ENCODE data around the gene LTB4R.
"Not testable (repeated sequence)": the region's sequence is repeated elsewhere in the genome, so short reads cannot be mapped to it uniquely, and the experiment has no call there.

The LTB4R gene

DNA sequence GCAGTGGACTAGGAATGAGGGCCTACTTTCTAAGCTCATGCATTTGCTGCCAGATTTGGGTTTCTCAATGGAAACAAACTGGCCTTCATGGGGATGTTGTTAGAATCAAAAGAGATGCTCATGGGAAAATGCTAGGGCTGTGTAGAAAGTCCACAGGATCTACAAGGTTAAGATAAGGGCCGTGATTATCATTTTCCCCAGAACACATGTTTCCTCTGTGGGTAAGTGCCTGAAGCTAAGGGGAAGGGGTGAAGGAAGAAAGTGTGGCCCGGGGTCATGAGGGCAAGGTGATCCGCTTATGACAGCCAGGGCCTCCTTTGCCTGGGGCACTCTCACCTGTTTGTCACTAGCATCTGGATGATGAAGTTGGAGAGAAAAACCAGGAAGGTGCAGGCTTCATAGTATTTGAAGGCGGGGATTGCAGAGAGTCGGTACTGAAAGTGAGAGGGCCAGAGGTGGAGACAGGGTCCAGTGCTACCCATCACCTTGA lies 13.8 kb downstream of the LTB4R start:
- no peak for DNase-seq

DNA sequence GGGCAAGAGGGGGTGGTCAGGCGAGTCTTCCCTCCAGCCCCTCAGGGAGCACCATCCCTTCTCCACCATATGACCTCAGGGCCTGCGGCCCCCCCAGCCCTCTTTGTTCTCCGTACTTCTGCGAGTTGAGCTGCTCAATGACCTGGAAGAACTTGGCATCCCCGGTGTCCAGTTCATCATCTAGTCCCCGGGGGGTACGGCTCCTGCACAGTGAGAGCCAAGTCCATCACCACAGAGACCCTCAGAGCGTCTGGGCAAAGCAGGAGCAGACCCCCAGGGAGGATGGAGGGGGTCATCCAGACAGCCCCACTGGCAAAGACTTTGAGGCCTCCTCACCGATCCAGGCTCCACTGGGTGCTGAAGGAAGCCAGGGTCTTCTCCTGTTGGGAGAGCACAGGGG lies 14.7 kb downstream of the LTB4R start:
- no peak for DNase-seq

DNA sequence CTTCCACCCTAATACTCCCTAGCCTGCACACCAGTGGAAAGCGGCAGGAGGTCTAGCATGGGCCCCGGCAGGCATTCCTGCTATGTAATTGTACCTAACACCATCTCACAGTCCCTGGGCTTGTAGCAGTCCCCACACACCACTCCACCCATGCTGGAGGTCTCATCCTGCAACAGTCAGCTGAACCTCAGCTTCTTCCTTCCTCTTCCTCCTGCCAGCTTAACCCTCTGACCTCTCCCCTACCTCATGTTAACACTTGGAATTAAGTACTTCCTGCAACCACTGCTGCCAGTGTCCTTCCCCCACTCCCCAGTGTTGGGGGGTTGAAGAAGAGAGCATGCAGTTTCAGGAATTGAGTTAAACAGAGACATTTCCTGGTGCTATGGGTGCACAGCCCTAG lies 16.0 kb downstream of the LTB4R start:
- DNase-seq = no peak

DNA sequence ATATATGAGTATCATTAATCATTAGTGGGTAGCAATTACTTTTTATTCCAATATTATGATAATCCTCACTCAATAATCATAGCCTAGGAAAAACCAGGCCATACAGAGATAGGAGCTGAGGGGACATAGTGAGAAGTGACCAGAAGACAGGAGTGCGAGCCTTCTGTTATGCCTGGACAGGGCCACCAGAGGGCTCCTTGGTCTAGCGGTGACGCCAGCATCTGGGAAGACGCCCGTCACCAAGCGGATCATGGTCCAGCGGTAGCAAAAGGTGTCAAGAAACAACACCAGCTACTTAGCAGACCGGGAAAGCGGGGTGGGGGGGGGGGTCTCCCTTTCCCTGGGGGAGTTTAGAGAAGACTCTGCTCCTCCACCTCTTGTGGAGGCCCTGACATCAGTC lies 16.6 kb downstream of the LTB4R start:
- not testable (repeated sequence) for DNase-seq

DNA sequence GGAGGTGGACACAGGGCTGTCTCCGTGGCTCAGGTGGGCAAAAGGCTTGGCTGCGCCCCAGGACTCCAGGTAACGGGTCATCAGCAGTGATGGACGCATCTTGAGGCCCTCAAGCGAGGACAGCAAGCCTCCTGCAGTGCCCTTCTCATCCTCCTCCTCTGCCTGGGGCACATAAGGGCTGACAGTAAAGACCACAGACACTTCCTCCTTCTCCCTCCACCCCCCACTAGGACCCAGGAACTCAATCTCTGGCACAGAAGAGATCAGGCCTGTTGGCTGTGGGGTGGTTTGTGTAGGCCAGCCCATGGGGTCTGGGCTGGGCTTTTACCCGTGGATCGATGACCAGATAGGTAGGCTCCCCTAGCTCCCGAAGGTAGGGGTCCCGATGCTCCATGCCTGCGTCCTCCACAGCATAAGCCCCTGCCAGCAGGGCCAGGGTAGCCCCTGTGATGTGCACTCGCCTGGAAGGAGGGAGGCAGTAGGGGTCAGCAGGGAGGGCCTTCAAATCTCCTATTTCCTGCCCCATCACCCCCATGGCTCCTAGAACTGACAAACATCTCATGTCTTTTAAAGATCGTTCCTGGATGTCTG lies 17.9 kb downstream of the LTB4R start:
- no peak for DNase-seq

DNA sequence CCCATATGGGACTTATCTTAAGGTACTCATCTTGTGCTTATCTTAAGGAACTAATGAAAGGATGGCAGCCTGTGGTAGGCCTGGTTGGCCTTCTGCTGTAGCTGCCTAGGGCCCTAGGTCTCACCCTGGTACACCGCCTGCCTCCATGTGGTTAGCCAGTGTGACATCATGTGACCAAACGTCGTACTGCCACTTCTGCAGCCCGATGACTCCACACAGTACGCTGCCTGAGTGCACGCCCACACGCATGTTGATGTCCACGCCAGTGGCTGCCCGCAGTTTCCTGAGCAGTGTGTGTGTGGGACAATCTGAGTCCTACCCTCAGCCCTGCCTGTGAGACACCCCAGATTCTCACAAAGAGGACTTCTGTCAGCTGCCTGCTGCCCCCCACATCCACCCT lies 18.4 kb downstream of the LTB4R start:
- DNase-seq = peak; percentile 48

DNA sequence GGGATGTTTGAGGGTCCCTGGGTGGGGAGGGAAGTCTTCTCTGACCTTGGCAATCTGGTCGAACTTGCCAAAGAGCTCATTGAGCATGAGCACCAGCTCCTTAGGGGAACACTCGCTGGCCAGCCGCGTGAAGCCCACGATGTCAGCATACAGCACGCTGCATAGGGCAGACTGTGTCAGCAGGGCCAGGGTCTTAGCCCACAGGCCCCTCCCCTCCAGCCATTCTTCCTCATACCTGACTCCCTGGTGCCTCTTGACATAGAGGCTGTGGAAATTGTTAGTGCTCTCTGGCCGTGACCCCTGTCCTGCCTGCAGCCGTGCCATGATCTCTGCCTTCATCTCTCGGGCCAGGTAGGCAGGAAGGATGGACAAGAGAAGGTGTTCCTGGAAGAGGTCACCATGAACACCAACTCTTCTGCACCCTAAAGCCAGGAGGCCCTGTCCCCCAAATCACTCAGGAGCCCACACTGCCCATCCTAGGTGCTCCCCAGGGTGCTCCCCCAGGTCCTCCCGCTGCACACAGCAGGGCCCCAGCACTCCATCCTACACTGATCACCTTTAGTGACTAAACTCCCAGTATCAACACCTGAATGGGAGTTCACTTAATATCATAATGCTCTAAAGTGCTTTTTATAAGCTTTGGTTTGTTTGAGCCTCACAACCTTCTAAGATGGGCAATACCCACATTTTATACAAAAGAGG lies 19.8 kb downstream of the LTB4R start:
- no peak for DNase-seq

DNA sequence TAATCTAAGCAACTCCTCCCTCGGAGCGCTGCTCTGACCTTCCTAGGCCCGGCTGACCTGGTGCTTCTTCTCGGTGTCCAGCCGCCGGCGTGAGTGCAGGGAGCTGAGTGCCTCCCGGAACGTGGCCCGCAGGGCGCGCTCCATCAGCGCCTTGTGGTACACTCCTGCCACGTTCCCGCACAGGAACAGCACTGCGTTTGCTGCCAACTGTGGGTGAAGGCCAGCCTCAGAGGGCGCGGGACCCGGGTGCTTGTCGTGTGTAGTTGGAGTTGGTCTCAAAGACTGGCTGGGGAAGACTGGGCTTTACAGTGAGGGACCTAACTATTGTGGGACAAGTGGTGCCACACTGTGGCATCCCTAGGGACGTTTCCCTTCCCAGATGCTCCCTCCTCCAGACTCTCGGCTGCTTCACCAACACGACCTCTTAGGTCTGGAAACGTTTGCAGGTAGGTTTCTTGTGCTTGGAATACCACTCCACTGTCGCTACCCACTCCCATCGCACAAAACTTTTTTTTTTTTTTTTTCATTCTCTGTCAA lies 20.5 kb downstream of the LTB4R start:
- DNase-seq = no peak

DNA sequence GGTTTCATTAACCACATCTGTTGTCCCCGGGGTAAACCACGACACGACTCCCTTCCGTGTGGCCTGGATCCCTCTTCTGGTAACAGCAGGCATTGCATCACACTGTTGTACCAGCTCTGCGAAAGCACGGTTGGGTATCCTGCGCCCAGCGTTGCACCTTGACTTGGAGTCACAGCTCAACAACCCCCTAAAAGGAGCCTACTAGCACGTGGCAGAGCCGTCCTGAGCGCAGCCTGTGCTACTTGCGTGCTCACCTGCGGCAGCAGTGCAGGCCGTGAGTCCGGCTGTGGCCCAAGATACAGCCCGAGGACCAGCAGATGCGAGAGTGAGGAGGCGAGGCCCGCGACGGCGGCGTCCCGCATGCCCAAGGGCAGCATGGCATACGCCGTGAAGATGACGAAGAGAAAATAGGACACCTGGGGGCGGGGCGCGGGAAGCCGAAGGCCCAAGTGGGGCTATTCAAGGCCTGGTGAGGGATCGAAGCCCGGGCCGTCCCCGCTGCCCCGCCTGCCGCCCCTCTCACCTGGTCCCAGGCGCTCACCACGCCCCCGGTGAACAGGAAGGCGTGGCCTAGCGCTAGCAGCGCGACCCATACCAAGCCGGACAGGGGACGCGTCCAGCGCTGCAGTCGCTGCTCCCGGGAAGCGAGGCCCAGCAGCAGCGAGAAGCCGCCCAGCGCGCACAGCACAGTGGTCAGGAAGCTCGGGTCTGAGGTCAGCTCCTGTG lies 21.1 kb downstream of the LTB4R start:
- peak; percentile 84 for DNase-seq

DNA sequence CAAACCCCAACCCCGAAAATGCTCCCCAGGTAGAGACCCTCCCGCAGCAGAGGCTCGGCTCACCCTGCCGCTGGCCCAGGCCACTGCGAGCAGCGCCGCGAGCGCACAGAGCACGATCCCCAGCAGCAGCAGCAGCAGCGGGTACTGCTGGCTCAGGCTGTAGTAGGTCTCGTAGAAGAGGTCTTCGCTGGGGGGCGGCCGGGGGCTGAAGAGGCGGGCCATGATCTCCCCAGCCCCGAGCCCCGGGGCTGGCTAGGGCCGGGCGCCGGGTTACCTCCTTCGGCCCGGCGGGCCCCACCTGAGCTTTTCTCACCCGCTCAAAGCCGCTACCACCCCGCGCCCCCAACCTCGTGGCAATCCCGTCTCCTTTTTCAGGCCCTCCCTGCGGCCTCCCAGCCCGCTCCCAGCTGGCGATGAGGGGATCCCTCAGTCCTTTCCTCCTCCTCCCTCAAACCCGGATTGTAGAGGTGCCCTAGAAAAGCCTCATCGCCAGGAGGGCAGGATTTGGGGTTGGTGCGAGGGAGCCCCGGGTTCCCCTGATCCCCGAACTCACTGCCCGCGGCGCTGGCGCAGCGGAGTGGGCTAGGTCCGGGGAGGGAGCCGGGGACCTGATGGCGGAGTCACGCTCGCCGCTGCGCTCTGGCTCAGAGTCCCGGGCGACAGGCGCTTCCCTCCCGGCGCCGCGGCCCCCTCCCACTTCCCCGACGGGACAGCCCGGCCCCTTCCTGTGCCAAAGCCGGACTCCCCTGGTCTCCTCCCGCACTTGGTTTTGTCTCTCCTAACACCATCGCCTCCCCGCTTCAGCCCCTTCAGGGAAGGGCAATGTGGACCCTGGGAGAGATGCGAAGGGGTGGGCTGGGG lies 23.4 kb downstream of the LTB4R start, which contains the start of gene ADCY4:
TSS of gene ADCY4 (minus strand) at position 641 of the 861 bp plus-strand sequence. CDS start at position 222, 419 bp downstream.
- DNase-seq = peak; percentile 18

DNA sequence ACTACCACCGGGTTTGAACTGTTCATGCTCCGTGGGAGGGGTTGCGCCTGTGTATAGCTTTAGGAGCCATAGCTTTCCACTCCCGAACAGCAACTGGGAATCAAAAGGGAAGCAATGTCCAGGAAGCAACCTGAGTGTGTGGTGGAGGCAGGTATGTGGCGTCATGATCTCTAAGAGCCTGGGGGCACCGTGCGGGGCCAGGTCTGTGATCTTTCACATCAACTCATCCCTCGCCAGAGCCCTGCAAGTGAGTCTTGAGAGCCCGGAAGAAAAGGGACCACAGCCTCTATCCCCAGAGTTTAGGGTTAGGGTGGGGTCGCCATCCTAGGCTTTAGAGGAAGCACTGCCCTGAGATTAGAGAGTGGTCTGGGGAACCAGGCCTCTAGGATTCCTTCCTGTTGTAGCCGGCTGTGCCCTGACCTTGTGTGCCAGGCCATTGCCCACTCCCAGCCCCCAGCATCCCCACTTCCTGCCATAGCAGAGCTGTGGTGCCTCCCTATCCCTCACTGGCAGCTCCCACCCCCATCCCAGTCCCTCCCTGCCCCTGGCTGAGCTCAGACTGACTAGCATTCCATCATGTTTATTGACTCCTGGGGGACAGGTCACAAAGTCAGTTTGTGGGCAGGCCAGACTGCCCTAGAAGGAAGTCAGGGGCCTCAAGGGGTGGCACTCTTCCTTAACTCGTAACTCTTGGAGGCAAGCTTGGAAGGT lies 24.3 kb downstream of the LTB4R start:
- DNase-seq = no peak

DNA sequence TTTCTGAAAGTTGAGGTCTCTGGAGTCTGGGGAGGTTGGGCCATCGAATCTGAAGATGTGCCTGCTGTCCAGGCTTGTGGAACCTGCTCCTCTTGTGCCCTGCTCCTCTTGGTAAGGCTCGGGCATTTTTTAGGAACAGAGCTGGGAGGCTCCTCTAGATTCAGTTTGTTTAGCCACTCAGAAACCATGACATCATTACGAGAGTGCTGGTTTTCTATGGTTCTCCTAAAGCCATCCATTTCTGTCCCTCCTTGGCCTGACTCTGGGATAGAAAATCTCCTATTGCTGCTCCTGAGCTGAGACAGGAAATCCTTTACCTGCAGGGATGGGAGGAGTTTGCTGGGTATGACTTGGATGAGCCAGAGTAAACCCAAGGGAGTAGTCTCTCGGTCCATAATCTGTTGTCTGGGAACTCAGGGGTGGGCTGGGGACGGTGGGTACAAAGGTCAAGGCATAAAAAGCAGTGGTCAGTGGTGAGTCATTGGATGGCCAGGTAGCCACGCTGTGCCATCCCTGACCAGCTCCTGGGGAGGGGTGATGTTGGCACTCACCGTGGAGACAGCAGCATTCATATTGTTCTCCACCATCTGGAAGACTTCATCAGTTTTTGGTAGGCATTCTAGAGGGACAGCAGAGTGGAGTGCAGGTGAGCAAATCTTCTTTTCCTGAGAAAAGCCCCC lies 26.0 kb downstream of the LTB4R start:
- DNase-seq = no peak

DNA sequence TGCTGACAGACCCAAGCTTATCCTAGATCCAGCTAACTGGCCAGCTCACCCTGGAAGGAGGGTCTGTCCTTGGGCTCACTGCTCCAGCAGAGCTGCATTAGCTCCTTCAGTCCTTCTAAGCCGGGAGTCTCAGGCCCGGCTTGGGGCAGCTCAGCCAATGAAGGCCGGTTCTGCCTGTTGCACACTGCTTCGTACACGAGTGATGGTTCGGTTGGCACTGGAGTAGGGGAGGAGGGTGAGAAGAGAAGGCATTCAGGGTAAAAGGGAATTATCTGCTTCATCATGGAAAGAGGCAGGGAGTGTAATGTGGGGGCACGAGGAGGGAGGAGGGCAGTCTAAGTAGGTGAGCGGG lies 26.5 kb downstream of the LTB4R start:
- DNase-seq = no peak

DNA sequence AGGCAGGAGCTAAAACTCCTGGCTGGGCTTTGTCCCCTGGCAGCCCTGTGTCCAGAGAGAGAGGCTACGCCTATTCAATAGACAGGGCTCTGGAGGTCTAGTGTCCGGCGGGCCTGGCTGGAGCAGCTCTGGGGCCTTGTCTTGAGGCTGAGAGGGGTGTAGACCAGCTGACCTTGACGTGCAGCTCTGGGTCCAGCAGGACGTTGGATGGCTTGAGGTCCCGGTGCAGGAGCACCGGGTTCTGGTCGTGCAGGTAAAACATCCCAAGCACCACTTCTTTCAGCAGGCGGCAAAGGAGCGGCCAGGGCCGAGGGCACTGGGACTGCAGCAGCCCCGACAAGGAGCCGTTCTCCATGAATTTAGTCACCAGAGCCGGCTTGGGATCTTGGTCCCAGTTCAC lies 27.5 kb downstream of the LTB4R start:
- DNase-seq = no peak

DNA sequence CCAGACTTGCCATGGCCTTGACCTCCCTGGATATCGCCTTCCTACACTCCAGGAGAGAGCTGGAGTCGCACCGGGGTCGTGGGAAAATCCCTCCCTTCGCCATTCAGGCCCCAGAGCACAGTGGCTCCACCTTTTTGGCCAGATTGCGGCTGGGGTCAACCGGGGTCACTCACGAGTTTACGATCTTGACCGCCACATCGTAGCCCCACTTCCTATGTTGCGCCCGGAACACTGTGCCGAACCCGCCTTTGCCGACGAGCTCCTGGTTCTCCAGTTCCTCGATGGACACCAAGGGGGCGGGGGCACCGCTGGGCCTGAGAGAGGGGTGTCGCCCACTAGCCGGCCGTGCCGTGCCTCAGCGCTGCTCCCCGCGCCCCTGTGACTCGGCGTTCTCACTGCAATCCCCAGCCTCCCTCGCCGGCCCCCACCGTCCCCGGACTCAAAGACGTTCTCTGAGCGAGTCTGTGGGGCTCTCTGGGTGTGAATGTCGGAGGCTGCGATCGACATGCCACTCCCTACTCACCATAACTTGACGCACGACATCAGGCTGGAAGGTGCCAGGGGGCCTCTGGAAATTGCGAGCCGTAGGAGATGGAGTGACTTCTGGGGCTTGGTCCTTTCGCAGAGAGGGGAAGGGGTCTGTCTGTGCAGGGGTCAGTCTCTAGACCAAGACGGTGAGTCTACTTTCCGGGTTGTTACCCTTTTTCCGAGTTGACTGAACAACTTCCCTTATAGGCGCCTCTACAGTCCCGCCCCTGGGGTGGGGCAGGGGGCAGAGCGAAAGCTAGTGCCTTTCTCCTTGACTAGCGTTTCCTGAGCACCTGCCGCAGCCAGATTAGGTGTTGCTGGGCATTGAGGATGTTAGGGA lies 28.2 kb downstream of the LTB4R start, which contains the start of gene RIPK3:
TSS of gene RIPK3 (minus strand) at position 708 of the 868 bp plus-strand sequence. CDS start at position 543, 165 bp downstream.
- peak; percentile 65 for DNase-seq

DNA sequence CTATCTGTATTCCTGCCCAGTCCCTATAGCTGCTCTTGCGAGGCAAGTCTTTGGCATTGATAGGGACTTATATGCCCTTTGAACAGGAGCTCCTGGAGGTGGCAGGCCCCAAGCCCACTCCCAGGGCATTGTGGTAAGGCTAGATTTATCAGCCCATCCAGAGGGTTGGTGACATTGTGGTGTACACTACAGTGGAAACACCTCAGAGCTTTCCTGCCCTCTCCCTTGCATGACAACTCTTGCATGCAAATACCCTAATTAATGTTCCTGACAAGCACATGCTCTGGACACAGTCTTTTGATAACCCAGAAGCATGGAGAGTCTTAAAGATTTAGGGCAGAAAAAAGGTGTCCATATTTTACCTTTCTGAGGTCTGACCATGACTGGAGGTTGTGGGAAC lies 29.3 kb downstream of the LTB4R start:
- DNase-seq = no peak

DNA sequence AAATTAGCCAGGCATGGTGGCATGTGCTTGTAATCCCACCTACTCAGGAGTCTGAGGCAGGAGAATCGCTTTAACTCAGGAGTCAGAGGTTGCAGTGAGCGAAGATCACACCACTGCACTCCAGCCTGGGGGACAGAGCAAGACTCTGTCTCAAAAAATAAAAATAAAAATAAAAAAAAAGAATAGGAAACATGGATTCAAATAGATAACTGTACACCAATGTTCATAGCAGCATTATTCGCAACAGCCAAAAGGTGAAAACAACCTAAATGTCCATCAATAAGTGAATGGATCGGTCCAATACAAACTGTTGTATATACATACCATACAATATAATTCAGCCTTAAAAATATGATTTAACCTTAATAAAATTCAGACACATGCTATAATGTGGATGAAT lies 31.6 kb downstream of the LTB4R start:
- DNase-seq = no peak

DNA sequence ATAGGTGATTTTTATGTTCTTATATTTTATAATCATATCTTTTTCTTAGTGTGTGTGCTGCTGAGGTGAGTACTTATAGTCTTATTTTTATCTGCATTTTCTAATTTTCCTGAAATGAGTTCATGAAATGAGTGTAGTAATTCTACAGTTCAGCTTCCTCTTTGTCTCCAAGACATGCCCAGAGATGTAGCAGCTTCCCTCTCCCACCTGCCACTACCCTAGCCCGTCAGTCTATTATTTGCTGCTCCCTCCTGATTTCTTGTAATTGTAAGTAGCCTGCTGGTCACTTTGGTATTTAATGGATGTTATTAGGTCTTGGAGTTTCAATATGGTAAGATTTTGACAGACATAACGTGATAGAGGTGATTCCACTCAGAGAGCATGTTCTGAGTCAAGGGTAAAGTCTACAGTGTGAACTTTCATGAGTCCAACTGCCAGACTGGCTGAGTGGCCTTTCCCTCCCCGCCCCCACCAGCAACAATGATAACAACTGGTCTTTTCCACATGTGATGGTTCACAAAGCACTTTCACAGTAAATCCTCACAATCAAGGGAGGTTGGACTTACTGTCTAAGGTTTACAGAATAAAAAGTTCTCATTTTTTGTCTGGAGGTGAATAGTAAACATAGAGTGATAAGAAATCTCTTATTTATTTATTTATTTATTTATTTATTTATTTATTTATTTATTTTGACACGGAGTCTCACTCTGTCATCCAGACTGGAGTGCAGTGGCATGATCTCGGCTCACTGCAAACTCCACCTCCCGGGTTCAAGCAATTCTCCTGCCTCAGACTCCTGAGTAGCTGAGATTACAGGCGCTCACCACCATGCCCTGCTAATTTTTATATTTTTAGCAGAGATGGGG lies 32.7 kb downstream of the LTB4R start:
- no peak for DNase-seq

DNA sequence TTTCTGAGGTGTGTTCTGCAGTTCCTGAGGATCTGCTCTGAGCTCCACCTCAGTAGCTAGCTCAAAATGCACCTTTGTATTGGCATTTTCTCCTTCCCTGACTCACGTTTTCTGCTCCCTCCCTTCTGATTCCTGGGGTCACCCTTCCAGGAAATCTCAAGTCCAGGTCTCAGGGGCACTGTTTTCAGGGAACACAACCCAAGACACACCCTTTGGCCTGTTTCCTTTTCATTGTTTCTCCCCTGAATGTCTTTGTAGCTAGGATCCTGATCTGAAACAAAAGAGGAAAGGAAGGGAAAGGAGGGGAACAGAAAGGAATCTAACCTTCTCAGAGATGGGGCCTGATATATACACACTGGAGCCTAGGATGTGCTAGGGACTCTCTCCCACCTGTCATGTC lies 35.8 kb downstream of the LTB4R start:
- no peak for DNase-seq
